ENCODE results near the gene ITPR2.
"Not testable (repeated sequence)": the region's sequence is repeated elsewhere in the genome, so short reads cannot be mapped to it uniquely, and the experiment has no call there.

GRCh38 chr12:26314103-26314502 is 518.9 kb downstream of the ITPR2 start:
- TF ChIP-seq POLR2A, CTCF (IDR thresholded peaks at IDR 0.05): not testable (repeated sequence)

Measured in Peyer's patch (tissue), 4 donors.